Forelimb muscle (tissue), 1 donor: Measurements from ENCODE around the gene NF1. TPM values are rescaled to one million over a fixed set of nuclear protein-coding genes. Genes with fewer than 3 reads are reported as not detected.
"Not testable (repeated sequence)": the region's sequence is repeated elsewhere in the genome, so short reads cannot be mapped to it uniquely, and the experiment has no call there.

Experiments used
- DNase-seq: peaks from one replicate; pipeline ENCODE4 v3.0.0-alpha.2; 2013; ENCODE audit warnings: low read depth
- polyA plus RNA-seq: library from polyadenylated mRNA; unstranded; fragments of 120-200 nt; gene quantifications from one replicate; pipeline ENCODE4 v1.2.1, GENCODE V29; 2013; ENCODE audit not compliant: insufficient read length

Gene NF1
- polyA plus RNA-seq, 1 donor = 19.3 TPM

DNA sequence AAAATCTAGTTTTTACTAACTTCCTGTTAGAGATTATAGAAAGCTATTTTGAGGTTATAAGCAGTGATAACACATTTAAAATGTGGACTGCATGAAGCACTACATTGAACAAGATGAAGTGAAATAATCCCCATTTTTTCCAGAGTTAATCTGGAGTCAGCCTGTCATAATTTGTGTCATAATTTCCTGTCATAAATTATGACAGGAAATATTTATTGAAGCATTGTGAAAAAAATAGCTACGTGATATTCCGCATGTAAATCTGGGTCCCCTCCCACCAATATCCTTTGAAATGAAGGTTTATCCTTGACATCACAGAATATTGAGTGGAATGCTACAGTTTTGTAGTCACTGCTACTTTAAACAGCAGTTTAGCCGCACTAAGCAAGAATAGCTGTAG lies 162.2 kb downstream of the NF1 start:
- no peak for DNase-seq

DNA sequence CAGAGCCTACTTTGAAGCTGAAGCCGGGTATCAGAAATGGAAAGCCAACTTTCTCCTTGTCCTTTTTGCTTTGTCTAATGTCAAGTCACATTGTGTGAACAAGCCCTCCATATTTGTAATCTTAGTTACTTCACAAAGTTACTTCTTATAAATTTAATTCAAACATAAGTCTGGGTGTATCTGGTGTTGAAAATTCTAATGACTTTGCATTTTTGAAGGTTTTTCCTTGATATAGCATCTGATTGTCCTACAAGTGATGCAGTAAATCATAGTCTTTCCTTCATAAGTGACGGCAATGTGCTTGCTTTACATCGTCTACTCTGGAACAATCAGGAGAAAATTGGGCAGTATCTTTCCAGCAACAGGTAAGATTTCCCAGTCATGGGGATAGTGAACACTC lies 165.4 kb downstream of the NF1 start:
- DNase-seq = no peak

DNA sequence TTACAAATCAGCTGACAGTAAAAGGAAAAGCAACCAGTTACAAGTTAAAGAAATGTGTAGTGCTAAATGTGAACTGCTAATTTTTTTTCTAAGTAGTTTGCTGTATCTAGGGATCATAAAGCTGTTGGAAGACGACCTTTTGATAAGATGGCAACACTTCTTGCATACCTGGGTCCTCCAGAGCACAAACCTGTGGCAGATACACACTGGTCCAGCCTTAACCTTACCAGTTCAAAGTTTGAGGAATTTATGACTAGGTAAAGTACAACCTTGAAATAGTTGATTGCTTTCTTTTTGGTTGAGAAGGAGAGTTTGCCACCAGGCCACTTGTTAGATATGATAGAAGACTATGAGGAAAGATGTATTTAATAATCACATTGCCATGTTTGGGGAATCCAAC lies 166.8 kb downstream of the NF1 start:
- DNase-seq = no peak

DNA sequence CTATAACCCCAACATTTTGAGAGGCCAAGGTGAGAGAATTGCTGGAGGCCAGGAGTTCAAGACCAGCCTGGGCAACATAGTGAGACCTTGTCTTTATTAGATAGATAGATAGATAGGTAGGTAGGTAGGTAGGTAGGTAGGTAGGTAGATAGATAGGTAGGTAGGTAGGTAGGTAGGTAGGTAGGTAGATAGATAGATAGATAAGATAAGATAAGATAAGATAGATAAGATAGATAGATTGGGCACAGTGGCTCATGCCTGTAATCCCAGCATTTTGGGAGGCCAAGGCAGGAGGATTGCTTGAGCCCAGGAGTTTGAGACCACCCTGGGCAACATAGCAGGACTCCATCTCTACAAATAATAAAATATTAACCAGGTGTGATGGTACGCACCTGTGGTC lies 168.1 kb downstream of the NF1 start:
- DNase-seq = not testable (repeated sequence)

DNA sequence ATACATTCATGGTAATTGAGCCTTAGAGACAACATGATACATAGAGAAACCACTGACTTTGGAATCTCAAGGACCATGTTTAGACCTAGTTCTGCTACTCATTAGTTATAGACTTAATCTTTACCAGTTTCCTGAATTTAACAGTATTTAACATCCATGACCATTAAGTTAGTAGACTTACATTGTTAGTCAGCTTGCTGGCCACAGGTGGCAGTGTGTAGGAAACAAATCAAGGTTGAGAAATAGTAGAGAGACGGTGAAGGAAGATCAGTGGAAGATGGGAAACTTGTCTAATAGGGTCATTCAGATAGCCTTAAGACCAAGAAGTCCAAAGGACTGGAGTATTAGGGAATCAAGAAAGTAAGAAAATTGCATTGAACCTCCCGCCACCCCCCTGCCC lies 171.3 kb downstream of the NF1 start:
- no peak for DNase-seq

DNA sequence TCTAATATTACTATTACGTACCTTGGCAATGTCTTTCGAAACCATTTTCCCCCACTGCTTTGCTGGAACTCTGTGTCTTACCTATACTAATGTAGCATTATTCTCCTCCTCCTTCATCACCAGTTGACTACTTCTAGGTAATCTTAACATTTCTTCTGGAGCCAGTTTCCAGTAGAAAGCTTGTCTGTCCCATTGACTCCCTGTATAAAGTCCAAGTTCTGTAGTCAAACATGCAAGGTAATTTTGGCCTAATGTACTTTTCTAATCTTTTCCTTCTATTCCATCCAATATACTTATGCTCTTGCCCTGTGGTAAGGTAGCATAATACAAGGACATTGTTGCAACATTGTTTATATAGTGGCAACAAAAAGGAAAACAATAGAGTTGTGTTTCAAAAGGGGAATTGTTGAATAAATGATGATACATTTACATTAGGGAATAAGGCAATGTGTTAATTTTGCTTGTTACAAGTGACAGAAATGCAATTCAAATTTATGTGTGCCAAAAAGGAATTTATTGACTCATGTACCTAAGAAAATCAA lies 174.3 kb downstream of the NF1 start:
- DNase-seq = no peak

DNA sequence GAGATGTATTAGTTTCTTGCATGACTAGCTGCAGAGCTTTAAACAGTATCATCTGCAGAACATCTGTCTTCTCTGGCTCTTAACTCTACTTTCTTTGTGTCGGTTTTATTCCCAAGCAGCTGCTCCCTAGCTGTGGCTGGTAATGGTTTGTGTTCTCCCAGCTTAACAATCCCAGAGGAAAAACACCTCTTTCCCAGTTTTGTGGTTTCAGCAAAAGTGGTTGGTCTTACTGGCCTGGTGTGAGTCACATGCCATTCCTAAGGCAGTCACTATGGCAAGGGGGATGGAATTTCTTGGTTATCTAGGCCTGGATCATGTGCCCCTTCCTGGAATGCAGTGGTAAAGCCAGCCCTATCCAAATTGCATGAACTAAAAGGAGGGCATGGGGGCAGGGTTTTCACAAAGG lies 174.8 kb downstream of the NF1 start:
- DNase-seq = peak; percentile 28

DNA sequence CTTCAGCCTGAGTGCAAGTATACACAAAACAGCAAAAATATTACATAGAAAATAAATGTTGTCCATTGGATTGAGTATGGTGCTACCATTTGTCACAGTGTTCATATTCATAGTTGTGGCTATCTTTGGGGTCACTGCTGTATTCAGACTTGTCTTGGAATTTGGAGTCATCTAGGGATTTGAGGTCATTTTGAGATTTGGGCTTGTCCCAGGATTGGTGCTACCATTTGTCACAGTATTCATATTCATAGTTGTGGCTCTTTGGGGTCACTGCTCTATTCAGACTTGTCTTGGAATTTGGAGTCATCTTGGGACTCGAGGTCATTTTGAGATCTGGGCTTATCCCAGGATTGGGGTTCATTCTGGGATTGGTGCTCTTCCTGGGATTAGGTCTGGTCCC lies 177.5 kb downstream of the NF1 start:
- no peak for DNase-seq

DNA sequence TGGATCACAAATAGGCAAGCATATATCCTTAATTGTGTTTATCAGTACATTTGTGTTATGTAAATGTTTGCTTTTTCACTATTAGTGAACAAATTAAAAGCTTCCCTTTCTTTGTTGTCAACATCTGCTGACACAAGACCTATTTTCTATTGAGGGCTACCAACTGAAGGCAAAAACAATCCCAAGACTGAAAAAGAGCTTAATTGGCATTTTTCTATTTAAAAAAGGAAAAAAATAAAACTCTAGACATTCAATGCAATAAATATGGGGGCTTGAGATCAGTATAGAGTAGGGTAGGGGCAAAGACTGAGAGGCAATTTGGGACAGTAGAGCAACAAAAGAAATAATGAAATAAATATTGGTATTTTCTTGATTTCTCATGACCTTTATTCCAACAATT lies 178.0 kb downstream of the NF1 start:
- no peak for DNase-seq

DNA sequence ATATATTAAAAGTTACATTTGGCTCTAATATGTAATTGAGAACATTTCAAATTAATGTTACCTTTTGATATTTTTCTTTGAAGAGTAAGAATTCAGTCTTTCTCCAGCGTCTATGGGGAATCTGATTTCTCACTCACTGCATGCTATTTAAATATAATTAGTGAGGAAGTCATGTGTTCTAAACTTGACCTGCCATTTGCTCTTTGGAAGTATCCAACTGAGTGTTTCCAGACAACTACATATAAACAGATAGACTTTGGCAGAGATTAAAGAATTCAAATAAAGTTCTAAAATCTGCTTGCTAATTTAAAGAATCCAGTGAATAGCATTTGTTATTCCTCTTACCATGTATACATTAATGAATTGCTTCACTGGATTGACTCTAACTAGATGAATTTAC lies 178.7 kb downstream of the NF1 start:
- DNase-seq = peak; percentile 14

DNA sequence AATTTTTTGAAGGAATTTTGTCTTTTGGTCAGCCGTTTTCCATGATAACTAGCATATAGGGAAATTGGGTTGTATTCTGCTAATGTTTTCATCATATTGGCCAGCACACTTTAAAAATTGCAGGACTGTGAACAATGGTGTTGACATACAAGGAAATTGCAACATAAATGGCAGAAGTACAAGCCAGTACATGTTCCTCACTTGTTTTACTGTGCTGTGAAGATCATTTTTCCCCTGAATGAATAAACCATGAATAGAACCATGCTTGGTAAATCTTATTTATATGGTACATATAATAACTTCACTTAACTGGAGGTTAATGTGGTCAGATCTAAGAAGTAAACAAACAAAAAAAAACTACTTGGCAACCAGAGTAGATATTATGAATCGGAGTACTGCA lies 179.5 kb downstream of the NF1 start:
- DNase-seq = peak; percentile 28

DNA sequence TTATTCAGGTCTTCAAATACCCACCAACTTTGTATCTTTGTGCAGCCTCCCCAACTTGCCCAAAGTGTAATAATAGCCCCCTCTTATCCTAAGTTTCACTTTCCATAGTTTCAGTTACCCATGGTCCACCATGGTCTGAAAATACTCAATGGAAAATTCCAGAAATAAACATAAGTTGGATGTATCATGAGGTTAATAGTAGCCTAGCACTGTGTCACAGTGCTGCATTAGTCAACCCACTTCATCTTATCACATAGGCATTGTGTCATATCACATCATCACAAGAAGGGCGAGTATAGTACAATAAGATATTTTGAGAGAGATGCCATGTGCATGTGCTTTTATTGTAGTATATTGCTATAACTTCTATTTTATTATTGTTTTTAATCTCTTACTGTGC lies 180.3 kb downstream of the NF1 start:
- DNase-seq = no peak

DNA sequence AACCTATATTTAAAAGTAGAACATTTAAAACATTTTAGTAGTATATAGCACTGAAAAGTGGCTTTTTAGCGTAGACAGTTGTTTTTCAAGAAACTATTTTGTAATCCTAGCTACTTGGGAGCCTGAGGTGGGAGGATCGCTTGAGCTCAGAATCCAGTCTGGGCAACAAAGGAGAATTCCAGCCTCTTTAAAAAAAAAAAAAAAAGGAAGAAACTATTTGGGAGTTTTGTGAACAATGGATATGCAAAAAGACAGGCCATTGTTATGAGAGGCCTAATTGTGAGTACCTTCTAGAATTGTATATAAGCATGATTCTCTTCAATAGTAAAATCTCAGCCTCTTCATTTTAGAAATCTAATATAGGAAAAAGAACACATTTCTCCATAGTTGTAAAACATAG lies 184.6 kb downstream of the NF1 start:
- no peak for DNase-seq

DNA sequence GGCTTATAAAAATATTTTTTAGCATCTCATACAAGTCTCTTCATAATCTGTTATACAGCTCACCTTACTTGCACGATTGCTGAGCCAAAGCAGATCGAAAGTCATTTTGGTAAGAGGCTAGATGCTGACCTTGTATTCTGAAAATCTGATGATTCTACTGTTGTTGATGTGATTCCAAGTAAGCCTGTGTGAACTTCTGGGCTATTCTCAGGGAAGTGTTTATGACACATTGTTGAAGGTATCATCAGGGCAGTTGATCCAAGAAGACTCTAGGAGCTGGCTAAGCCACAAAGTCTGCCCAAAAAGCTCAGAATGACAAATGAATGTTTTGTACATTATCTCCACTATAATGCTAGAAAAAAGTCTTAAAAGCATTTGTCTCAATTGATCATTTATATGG lies 186.3 kb downstream of the NF1 start:
- DNase-seq = no peak

DNA sequence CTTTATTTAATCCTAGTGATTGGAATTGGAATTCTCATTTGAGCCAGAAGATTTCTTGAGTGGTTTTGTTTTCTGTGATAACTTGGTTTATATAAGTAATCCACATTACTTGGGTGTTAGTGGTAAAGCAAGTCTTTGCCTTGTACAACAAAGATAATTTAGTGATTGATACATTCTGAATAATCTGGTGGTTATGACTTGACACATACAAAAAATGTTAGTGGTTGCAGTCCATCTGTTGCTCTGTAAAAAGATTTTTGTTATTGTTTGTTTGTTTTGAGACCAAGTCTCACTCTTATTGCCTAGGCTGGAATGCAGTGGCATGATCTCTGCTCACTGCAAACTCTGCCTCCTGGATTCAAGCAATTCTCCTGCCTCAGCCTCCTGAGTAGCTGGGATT lies 189.1 kb downstream of the NF1 start:
- no peak for DNase-seq

DNA sequence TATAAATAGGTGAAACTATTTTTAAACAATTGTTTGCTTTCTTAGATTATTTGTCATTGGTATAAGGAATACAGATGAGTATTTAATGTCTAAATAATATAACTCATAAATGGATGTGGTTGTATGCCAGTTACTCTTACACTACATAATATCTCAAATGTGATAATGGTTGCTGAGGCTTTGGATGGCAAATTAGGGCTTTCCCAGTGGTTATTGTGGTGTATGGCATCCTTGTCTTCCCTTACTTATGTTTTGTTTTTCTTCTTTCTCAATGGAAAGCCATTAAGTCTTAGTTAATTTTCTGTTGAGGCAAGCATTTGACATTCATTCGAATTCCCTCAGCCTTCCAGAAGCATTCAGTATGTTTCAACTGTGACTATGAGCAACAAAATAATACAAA lies 191.8 kb downstream of the NF1 start:
- no peak for DNase-seq

DNA sequence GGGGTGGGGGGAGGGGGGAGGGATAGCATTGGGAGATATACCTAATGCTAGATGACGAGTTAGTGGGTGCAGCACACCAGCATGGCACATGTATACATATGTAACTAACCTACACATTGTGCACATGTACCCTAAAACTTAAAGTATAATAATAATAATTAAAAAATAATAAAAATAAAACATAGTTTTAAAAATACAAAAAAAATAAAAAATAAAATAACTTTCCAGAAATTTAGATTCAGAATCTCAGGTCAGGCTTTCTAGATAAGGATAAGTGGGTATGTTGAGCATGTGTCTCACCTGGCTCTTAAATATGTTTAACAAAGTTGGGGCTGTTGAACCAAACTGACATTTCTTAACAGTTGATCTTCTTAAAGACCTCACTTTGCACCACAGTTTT lies 193.2 kb downstream of the NF1 start:
- DNase-seq = not testable (repeated sequence)

DNA sequence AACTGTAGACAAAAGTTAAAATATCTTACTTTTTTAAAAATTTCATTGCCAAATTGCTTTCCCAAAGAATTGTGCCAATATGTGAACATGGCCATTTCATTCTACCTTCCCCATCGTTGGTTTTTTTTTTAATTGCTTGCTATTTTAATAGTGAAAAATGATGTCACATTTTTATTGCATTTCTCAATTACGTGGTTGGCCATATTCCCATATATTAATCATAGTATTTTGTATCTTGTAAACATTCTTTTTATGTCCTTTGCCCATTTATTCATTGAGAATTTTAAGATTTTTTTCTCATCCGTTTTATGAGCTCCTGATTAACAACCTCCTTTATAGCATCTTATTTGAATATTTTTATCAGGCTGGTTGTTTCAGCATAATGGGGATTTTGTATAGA lies 195.0 kb downstream of the NF1 start:
- no peak for DNase-seq

DNA sequence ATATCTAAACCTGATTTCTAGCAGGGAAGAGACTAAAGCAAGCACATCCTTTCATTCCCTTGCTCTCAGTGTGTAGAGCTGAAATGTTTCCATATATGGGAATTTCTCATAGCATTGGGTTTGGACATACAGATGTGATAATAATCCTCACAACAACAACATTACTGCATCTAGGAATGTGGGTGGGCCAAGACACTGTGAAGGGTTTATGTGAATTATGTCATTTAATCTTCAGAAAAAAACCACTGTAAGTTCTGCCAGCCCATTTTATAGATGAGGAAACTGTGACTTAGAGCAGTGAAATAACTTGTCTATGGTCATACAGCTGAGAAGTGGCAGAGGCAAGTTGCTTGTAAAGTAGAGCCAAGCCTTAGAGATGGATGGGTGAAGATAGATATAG lies 197.0 kb downstream of the NF1 start:
- DNase-seq = no peak

DNA sequence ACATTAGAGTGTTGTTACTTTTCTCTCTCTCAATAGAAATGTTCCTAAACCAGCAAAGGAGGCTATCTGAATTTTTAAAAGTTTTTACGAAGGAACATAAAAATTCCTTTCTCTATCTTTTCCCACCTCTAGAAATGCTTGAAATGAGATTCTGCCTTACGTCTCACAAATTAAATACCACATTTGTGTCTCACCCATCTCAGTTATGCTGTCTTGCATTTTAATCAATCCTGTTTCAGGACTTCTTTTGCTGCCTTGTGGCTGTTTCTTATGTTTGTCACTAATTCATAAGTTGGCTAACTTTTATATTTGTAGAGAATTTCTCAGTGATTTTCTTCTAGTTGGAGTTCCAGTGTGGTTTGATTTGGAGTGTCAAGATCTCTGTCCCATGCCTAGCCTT lies 198.8 kb downstream of the NF1 start:
- no peak for DNase-seq

DNA sequence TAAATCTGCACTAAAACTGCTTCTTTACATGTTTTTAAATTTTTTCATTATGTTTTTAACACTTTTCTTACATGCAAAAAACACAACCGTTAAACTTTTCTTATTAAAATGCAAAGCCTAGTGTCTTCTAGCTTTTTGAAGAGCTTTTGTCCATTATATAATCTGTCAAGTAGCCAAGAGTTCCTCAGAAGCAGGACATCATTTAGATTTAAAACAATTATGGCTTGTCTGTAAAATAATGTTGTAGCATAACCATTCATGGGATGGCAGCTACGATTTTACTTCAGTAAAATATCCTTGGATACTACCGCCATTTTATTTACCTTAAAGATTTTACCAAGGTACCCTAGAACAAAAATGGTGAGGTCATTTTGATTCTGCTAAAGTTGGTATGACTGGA lies 199.5 kb downstream of the NF1 start:
- no peak for DNase-seq

DNA sequence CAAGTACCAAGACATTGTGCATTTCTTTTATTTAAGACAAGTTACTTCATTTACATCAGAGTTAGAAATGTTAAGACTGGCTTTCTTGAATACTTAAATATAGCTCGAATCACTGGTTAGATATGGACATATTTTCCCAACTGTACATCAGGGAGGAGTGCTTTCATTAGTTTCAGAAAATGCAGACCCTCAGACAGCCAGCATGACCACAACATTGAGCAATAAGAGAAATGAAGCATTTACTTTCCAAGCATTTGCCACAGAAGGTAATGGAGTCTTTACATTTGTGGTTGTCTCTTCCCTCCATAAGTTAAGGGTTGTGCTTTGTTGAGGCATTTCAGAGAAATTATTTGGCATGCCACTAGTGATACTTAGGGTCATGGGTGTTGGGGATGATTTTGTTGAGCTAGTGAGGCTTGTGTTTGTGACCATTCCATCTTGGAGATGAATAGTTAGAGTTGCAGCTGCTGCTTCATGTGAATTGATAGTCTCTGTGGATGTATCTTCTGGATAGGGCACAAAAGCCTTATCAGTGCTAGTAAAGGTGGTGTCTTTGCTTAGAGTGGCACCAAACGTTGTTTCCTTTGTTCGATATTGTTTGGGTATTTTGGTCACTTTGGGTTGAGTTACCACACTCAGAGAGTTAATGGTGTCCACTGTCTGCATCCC lies 200.2 kb downstream of the NF1 start:
- DNase-seq = no peak

DNA sequence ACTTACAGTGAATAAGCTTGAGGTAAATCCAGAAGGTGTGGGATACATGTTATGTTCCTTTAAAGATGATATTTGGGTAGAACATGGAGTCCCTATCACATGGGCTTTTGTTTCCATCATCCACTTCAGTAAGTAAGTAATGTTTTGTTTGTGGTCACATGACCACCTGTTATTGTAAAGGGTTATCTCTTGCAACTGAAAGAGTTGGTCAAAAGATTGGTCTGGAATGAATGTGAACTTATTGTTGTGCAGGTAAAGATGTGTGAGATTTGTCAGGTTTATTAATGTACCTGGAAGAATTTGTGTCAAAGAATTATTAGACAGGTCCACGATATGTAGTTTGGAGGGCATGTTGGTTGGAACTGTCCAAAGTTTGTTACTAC lies 200.7 kb downstream of the NF1 start:
- no peak for DNase-seq

DNA sequence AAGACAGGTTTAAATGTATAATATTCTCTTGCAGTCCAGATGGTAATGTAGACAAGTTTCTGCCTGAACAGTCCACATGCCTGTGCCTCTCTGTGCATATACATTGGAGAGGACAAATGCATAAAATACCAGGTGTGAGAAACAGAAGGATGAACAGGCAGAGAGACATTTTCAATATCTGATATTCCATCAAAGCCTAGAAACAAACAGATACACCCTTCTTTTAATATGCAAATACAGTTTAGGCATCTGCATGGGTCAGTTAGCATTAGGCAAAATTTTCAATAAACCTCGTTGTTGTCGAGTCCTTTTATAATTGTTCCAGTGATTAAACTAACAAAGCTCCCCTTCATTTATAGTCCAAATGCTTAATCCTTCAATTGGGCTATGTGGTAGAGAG lies 201.4 kb downstream of the NF1 start:
- no peak for DNase-seq
